ENCODE results near the gene CLTA.

- TF ChIP-seq, protein P1, sequence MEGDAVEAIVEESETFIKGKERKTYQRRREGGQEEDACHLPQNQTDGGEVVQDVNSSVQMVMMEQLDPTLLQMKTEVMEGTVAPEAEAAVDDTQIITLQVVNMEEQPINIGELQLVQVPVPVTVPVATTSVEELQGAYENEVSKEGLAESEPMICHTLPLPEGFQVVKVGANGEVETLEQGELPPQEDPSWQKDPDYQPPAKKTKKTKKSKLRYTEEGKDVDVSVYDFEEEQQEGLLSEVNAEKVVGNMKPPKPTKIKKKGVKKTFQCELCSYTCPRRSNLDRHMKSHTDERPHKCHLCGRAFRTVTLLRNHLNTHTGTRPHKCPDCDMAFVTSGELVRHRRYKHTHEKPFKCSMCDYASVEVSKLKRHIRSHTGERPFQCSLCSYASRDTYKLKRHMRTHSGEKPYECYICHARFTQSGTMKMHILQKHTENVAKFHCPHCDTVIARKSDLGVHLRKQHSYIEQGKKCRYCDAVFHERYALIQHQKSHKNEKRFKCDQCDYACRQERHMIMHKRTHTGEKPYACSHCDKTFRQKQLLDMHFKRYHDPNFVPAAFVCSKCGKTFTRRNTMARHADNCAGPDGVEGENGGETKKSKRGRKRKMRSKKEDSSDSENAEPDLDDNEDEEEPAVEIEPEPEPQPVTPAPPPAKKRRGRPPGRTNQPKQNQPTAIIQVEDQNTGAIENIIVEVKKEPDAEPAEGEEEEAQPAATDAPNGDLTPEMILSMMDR (IDR thresholded peaks at IDR 0.05) = no peak
- no peak for TF ChIP-seq POLR2A (IDR thresholded peaks at IDR 0.05)
These were observed 3.3 kb upstream of the CLTA start for GRCh38 chr9:36187414-36187813.
